H1 (cell line): ENCODE results near the gene CHST12. TPM values are rescaled to one million over a fixed set of nuclear protein-coding genes. Genes with fewer than 3 reads are reported as not detected.

Source experiments
- CTCF ChIA-PET: fragments of 300-600 bp; sonication (Branson Sonifier 250); formaldehyde crosslinking; loops from one replicate; lab custom pipeline; 2021; ENCODE audit not compliant: partially characterized antibody; lab: Charles Lee
- POLR2A ChIA-PET: fragments of 300-600 bp; sonication (Branson Sonifier 250); formaldehyde crosslinking; loops from one replicate; lab custom pipeline; 2021; ENCODE audit warnings: inconsistent platforms; ENCODE audit not compliant: partially characterized antibody; lab: Charles Lee
- DNase-seq, 2 experiments: peaks; one replicate each; pipeline versions ENCODE4 v3.0.0 to v3.0.0-alpha.2; 2010 to 2022; ENCODE audit warnings: low spot score in 2 of 2, low read depth in 1 of 2, mixed read lengths in 1 of 2
- FAIRE-seq: peaks from 2 replicates; lab custom pipeline; 2011; peaks lifted over from hg19 to GRCh38; lab: Jason Lieb, UNC
- H2AFZ ChIP-seq: 2 replicates; pipeline ENCODE4 v1.8.1; 2012; ENCODE audit warnings: low read length, inconsistent platforms
- H2AK5ac ChIP-seq: 2 replicates; pipeline ENCODE4 v1.6.1; 2013; ENCODE audit warnings: low read depth, low read length
- H2BK120ac ChIP-seq: replicated peaks from 2 replicates; pipeline ENCODE3; 2013; ENCODE audit warnings: low read depth, low read length, inconsistent platforms
- H2BK12ac ChIP-seq: 2 replicates; pipeline ENCODE4 v1.6.1; 2013; ENCODE audit warnings: low read depth, low read length
- H2BK15ac ChIP-seq: 2 replicates; pipeline ENCODE4 v1.6.1; 2013; ENCODE audit warnings: low read length
- H2BK20ac ChIP-seq: 2 replicates; pipeline ENCODE4 v1.6.1; 2013; ENCODE audit warnings: low read length
- H2BK5ac ChIP-seq: 2 replicates; pipeline ENCODE4 v1.6.1; 2013; ENCODE audit warnings: low read depth, low read length
- H3K14ac ChIP-seq: 2 replicates; pipeline ENCODE4 v1.6.1; 2013; ENCODE audit warnings: inconsistent platforms; ENCODE audit not compliant: insufficient read length
- H3K18ac ChIP-seq: 2 replicates; pipeline ENCODE4 v1.6.1; 2013; ENCODE audit warnings: low read length; ENCODE audit errors: extremely low read depth
- H3K23ac ChIP-seq: 2 replicates; pipeline ENCODE4 v1.6.1; 2013; ENCODE audit warnings: inconsistent platforms; ENCODE audit not compliant: insufficient read length
- H3K23me2 ChIP-seq: 2 replicates; pipeline ENCODE4 v1.6.1; 2013; ENCODE audit warnings: low read depth, low read length
- H3K27ac ChIP-seq: 2 replicates; pipeline ENCODE4 v1.6.1; 2011; ENCODE audit warnings: low read depth, low read length, inconsistent platforms
- H3K27me3 ChIP-seq, 4 experiments: replicated peaks in 1 of 4; 1 replicate in 1 of 4; 2 replicates in 3 of 4; pipeline versions ENCODE4 v1.6.1 to v1.8.1; 2011 to 2013; ENCODE audit warnings: low read length in 3 of 4, mild to moderate bottlenecking in 3 of 4, inconsistent platforms in 2 of 4, mixed read lengths in 2 of 4, moderate library complexity in 1 of 4; ENCODE audit not compliant: control insufficient read depth in 3 of 4, insufficient read depth in 3 of 4; ENCODE audit errors: extremely low read depth in 1 of 4
- H3K36me3 ChIP-seq, 4 experiments: 2 replicates each; pipeline versions ENCODE4 v1.6.1 to v1.8.1; 2011 to 2013; ENCODE audit warnings: mild to moderate bottlenecking in 4 of 4, low read length in 3 of 4, moderate library complexity in 2 of 4, control low read depth in 1 of 4, inconsistent platforms in 1 of 4; ENCODE audit not compliant: insufficient read depth in 4 of 4, control insufficient read depth in 2 of 4
- H3K4ac ChIP-seq: replicated peaks from 2 replicates; pipeline ENCODE3; 2013; ENCODE audit warnings: low read length, low read depth, mixed read lengths, inconsistent platforms; ENCODE audit not compliant: insufficient read length
- H3K4me1 ChIP-seq, 4 experiments: replicated peaks in 1 of 4; 1 replicate in 1 of 4; 2 replicates in 3 of 4; pipeline versions ENCODE4 v1.6.1 to v1.8.1; 2011 to 2013; ENCODE audit warnings: low read length in 3 of 4, inconsistent platforms in 2 of 4, mixed read lengths in 1 of 4; ENCODE audit not compliant: insufficient read depth in 4 of 4, control insufficient read depth in 3 of 4
- H3K4me2 ChIP-seq, 2 experiments: 2 replicates each; pipeline versions ENCODE4 v1.6.1 to v1.8.1; 2011 to 2013; ENCODE audit warnings: low read depth in 2 of 2, low read length in 2 of 2, control low read depth in 1 of 2, inconsistent platforms in 1 of 2, mild to moderate bottlenecking in 1 of 2; ENCODE audit not compliant: insufficient read depth in 1 of 2
- H3K4me3 ChIP-seq, 4 experiments: fragments of 200-600, 300-600 bp in 1 of 4; sonication (generic), shearing (Covaris generic), sonication (Bioruptor Twin) in 1 of 4; 2 replicates each; pipeline versions ENCODE4 v1.5.1 to v1.8.1; 2011 to 2016; ENCODE audit warnings: low read length in 4 of 4, low read depth in 3 of 4, control low read depth in 2 of 4, inconsistent platforms in 2 of 4, mild to moderate bottlenecking in 2 of 4, mixed read lengths in 1 of 4, moderate library complexity in 1 of 4; ENCODE audit not compliant: insufficient read depth in 2 of 4; ENCODE audit errors: extremely low read depth in 1 of 4
- H3K56ac ChIP-seq: replicated peaks from 2 replicates; pipeline ENCODE3; 2013; ENCODE audit warnings: low read depth, mild to moderate bottlenecking, mixed read lengths, low read length, inconsistent platforms; ENCODE audit not compliant: insufficient read length
- H3K79me1 ChIP-seq: 2 replicates; pipeline ENCODE4 v1.6.1; 2013; ENCODE audit warnings: low read depth, low read length, control low read depth
- H3K79me2 ChIP-seq, 2 experiments: 2 replicates each; pipeline versions ENCODE4 v1.6.1 to v1.8.1; 2012 to 2013; ENCODE audit warnings: low read length in 2 of 2, mild to moderate bottlenecking in 2 of 2, inconsistent platforms in 1 of 2; ENCODE audit not compliant: insufficient read depth in 2 of 2, control insufficient read depth in 1 of 2
- H3K9ac ChIP-seq, 4 experiments: replicated peaks in 1 of 4; 1 replicate in 1 of 4; 2 replicates in 3 of 4; pipeline versions ENCODE4 v1.6.1 to v1.8.1; 2011 to 2013; ENCODE audit warnings: low read depth in 3 of 4, low read length in 3 of 4, control low read depth in 2 of 4, mild to moderate bottlenecking in 2 of 4, moderate library complexity in 2 of 4, inconsistent platforms in 1 of 4; ENCODE audit errors: extremely low read depth in 1 of 4
- H3K9me3 ChIP-seq, 2 experiments: 2 replicates each; pipeline versions ENCODE4 v1.6.1 to v1.8.1; 2012 to 2013; ENCODE audit warnings: mild to moderate bottlenecking in 2 of 2, moderate library complexity in 2 of 2, control low read depth in 1 of 2, inconsistent platforms in 1 of 2, low read depth in 1 of 2, low read length in 1 of 2, mixed read lengths in 1 of 2; ENCODE audit not compliant: insufficient read depth in 2 of 2
- H4K20me1 ChIP-seq, 2 experiments: replicated peaks in 1 of 2; 2 replicates each; pipeline versions ENCODE3 to v1.8.1; 2011 to 2013; ENCODE audit warnings: inconsistent platforms in 2 of 2, low read length in 2 of 2, mild to moderate bottlenecking in 1 of 2; ENCODE audit not compliant: insufficient read depth in 2 of 2, control insufficient read depth in 1 of 2
- H4K5ac ChIP-seq: 2 replicates; pipeline ENCODE4 v1.6.1; 2013; ENCODE audit warnings: low read length, low read depth, mixed read lengths, inconsistent platforms; ENCODE audit not compliant: insufficient read length
- H4K8ac ChIP-seq: 2 replicates; pipeline ENCODE4 v1.8.0; 2013; ENCODE audit warnings: mild to moderate bottlenecking, moderate library complexity, low read length, inconsistent platforms; ENCODE audit not compliant: insufficient read depth; ENCODE audit errors: extremely low read depth
- H4K91ac ChIP-seq: replicated peaks from 2 replicates; pipeline ENCODE3; 2013; ENCODE audit warnings: low read length, mixed read lengths, inconsistent platforms; ENCODE audit not compliant: insufficient read length
- CEBPB ChIP-seq: IDR thresholded peaks from 2 replicates; pipeline ENCODE4 v1.6.1; 2012; ENCODE audit warnings: low read depth, low read length
- CREB1 ChIP-seq: IDR thresholded peaks from 2 replicates; pipeline ENCODE4 v1.6.1; 2012; ENCODE audit warnings: inconsistent platforms
- CTBP2 ChIP-seq: IDR thresholded peaks from 2 replicates; pipeline ENCODE4 v1.7.0; 2011; ENCODE audit warnings: borderline replicate concordance, mild to moderate bottlenecking, moderate library complexity, mixed read lengths, low read length; ENCODE audit not compliant: insufficient read depth, insufficient read length
- EP300 ChIP-seq, 2 experiments: IDR thresholded peaks; 1 replicate in 1 of 2; 2 replicates in 1 of 2; pipeline ENCODE4 v1.6.1; 2011 to 2012; ENCODE audit warnings: low read depth in 2 of 2, low read length in 2 of 2, mild to moderate bottlenecking in 2 of 2, borderline replicate concordance in 1 of 2, inconsistent platforms in 1 of 2, moderate library complexity in 1 of 2
- GTF2F1 ChIP-seq: IDR thresholded peaks from 2 replicates; pipeline ENCODE4 v1.6.1; 2012; ENCODE audit warnings: low read depth, low read length, improper control_type of control experiment, borderline replicate concordance
- HDAC2 ChIP-seq, 2 experiments: fragments of 300-600 bp in 1 of 2; sonication (generic) in 1 of 2; IDR thresholded peaks; 2 replicates each; pipeline ENCODE4 v1.6.1; 2011 to 2012; ENCODE audit warnings: low read depth in 2 of 2, low read length in 2 of 2, mild to moderate bottlenecking in 2 of 2, moderate library complexity in 2 of 2, borderline replicate concordance in 1 of 2, inconsistent platforms in 1 of 2
- JUND ChIP-seq: IDR thresholded peaks from 2 replicates; pipeline ENCODE4 v1.6.1; 2011; ENCODE audit warnings: mild to moderate bottlenecking, improper control_type of control experiment, low read length
- MAFK ChIP-seq: IDR thresholded peaks from 2 replicates; pipeline ENCODE4 v1.6.1; 2012; ENCODE audit warnings: low read depth, mild to moderate bottlenecking, improper control_type of control experiment, low read length
- NRF1 ChIP-seq: IDR thresholded peaks from 2 replicates; pipeline ENCODE4 v1.6.1; 2011; ENCODE audit warnings: mild to moderate bottlenecking, low read depth, low read length, improper control_type of control experiment
- PHF8 ChIP-seq: fragments of 200-600 bp; sonication (generic); conservative IDR thresholded peaks from 2 replicates; pipeline ENCODE4 v1.7.1; 2012; ENCODE audit warnings: low read depth, mild to moderate bottlenecking, inconsistent platforms, low read length, moderate library complexity
- POLR2A ChIP-seq, 2 experiments: IDR thresholded peaks; 1 replicate in 1 of 2; 2 replicates in 1 of 2; pipeline ENCODE4 v1.6.1; 2011; ENCODE audit warnings: low read depth in 2 of 2, low read length in 2 of 2, mild to moderate bottlenecking in 2 of 2; ENCODE audit errors: control extremely low read depth in 1 of 2
- SAP30 ChIP-seq: fragments of 300-600 bp; sonication (generic); IDR thresholded peaks from 2 replicates; pipeline ENCODE4 v1.7.1; 2012; ENCODE audit warnings: low read length, moderate library complexity, mild to moderate bottlenecking, inconsistent platforms; ENCODE audit not compliant: insufficient read depth, insufficient replicate concordance
- SIRT6 ChIP-seq: IDR thresholded peaks from one replicate; pipeline ENCODE4 v1.7.1; 2012; ENCODE audit warnings: low read length, inconsistent platforms
- WGBS, 2 experiments: shearing (Covaris generic) in 1 of 2; methylation state at CpG; one replicate each; pipeline versions ENCODE4 v1.1.6 to v1.1.7; 2013 to 2015; ENCODE audit warnings: low lambda C conversion rate in 2 of 2, mixed read lengths in 2 of 2, inconsistent platforms in 1 of 2, low coverage in 1 of 2, missing lambda C conversion rate in 1 of 2; ENCODE audit not compliant: insufficient replicate concordance in 2 of 2, insufficient coverage in 1 of 2, insufficient read length in 1 of 2; ENCODE audit errors: extremely low coverage in 1 of 2, missing lambda C conversion rate in 1 of 2; 5-methylcytosine and 5-hydroxymethylcytosine counted together
- polyA plus RNA-seq, 7 experiments: library from polyadenylated mRNA; depleted of rRNA in 3 of 7; stranded (reverse) in 5 of 7; unstranded in 2 of 7; fragments of >200 nt in 5 of 7; fragments of 200-250 nt in 2 of 7; gene quantifications; 1 replicate in 5 of 7; 2 replicates in 1 of 7; 4 replicates in 1 of 7; pipeline versions ENCODE4 v1.2.1 to v1.2.3, GENCODE V29; 2011 to 2013; ENCODE audit warnings: missing spikeins in 2 of 7, mixed read lengths in 2 of 7
- total RNA-seq: library from RNA; stranded (reverse); fragmentation: NEBNext Ultra II Directional; extraction: Animal tissue kit (Norgen Biotek cat#: 25700); gene quantifications from 2 replicates; pipeline ENCODE4 v1.2.1, GENCODE V29; 2021

The CHST12 gene
- total and polyA plus RNA-seq, 2 of the 8 experiments (the other 6 are each of a cell fraction or from before 2014, with no cell fraction given), result 13.4 to 24.1 TPM

- Histone ChIP-seq H3K79me1 (peaks cover 5% of the 10 kb centered on the region), H3K27ac (no peak overlapping the region), H4K20me1 (peaks cover 4 to 5% of the 10 kb centered on the region in 2 experiments), H2BK20ac (no peak overlapping the region), H3K9me3 (no peaks in the 10 kb centered on the region), H3K23me2 (peaks cover 6% of the 10 kb centered on the region; the same call in 1 of the 2 replicates), H2AFZ (no peak overlapping the region), H3K36me3 (no peaks in the 10 kb centered on the region), H2BK5ac (no peak overlapping the region), H4K5ac (no peak overlapping the region), H3K4me2 (peak overlapping the region in 1 of 2 experiments; percentile 81; a peak in 1 of 4 replicates), H3K4ac (no peak overlapping the region), H3K9ac (no peak overlapping the region), H3K4me3 (no peak overlapping the region), H3K56ac (no peak overlapping the region), H3K18ac (no peak overlapping the region), H3K14ac (no peak overlapping the region), H2BK120ac (no peak overlapping the region), H2AK5ac (no peak overlapping the region), H4K91ac (no peak overlapping the region), H3K27me3 (no peaks in the 10 kb centered on the region), H2BK12ac (no peak overlapping the region), H4K8ac (no peak overlapping the region), H3K23ac (no peak overlapping the region), H2BK15ac (no peak overlapping the region), H3K4me1 (peaks cover under 1 to 4% (median 3%) of the 10 kb centered on the region in 4 experiments), H3K79me2 (peaks cover 0 to 23% of the 10 kb centered on the region in 2 experiments; a peak in 1 of 4 replicates)
- no peak for FAIRE-seq
- ChIA-PET POLR2A (interaction anchor here (0.6 to 1.4 kb wide), 4 partner anchors 11 to 125 kb away, joined by 3 read pairs; no protein-coding TSS in a partner anchor), CTCF (interaction anchor here (0.9 to 3.1 kb wide), 5 partner anchors 21 to 265 kb away, joined by 3 to 12 read pairs (median 5); no protein-coding TSS in a partner anchor)
- DNase-seq, result no peak
- WGBS, 2 experiments, result 94% methylated on average over 10 of the region's 10 CpGs; no CpG with 5 or more reads in 1 of the 2 experiments
- TF ChIP-seq HDAC2 (IDR thresholded peaks at IDR 0.05; ENCODE audit: borderline replicate concordance in 1 of 2, low read depth in 2 of 2, low read length in 2 of 2), result no peak
- TF ChIP-seq JUND, result no peak
- no peak for TF ChIP-seq CEBPB
- TF ChIP-seq NRF1, result no peak
- TF ChIP-seq GTF2F1, result no peak
- no peak for TF ChIP-seq PHF8
- TF ChIP-seq SIRT6, result no peak
- TF ChIP-seq POLR2A (IDR thresholded peaks at IDR 0.05; ENCODE audit: control extremely low read depth in 1 of 2, low read depth in 2 of 2, low read length in 2 of 2), result no peak
- TF ChIP-seq CTBP2, result no peak
- no peak for TF ChIP-seq CREB1
- TF ChIP-seq SAP30, result no peak
- no peak for TF ChIP-seq EP300 (IDR thresholded peaks at IDR 0.05; ENCODE audit: borderline replicate concordance in 1 of 2, low read depth in 2 of 2, low read length in 2 of 2)
- TF ChIP-seq MAFK, result no peak
Measured at GRCh38 chr7:2405201-2405600, 1.8 kb downstream of the CHST12 start.
